Uterus (tissue), 2 donors: ENCODE data around the gene IQGAP2.

Experiments used
- CTCF ChIP-seq, 4 experiments: fragments of 200-600 bp in 2 of 4; fragments of 450-650 bp in 2 of 4; sonication (generic) in 2 of 4; IDR thresholded peaks; one replicate each; pipeline ENCODE4 v1.5.1; 2016 to 2019; ENCODE audit warnings: antibody characterized with exemption in 4 of 4, mild to moderate bottlenecking in 2 of 4, moderate library complexity in 1 of 4
- POLR2A ChIP-seq, 2 donors: fragments of 450-650 bp; IDR thresholded peaks; one replicate each; pipeline ENCODE4 v1.6.1; 2016; ENCODE audit warnings: antibody characterized with exemption in 2 of 2, mild to moderate bottlenecking in 1 of 2, moderate library complexity in 1 of 2

- TF ChIP-seq CTCF (IDR thresholded peaks at IDR 0.05) = no peak
- TF ChIP-seq POLR2A (IDR thresholded peaks at IDR 0.05) = no peak
Measured at GRCh38 chr5:76415855-76416254, 12.8 kb downstream of the IQGAP2 start.
